Stimulated activated naive CD8-positive, alpha-beta T cell treated with anti-CD3 and anti-CD28 coated beads, Interleukin-15, Interleukin-2, amounts not matched to agents 100 ng/mL and 50 ng/mL, for 24 hours (primary cell): Measurements from ENCODE around the gene CDIP1.
A peak's percentile ranks its signal among the peaks of the same experiment; 100 is the strongest.

Experiments used
- H3K27ac Mint-ChIP-seq: one replicate; pipeline ENCODE4 v1.8.0; 2021; ENCODE audit warnings: mild to moderate bottlenecking, mixed read lengths
- H3K27me3 Mint-ChIP-seq: one replicate; pipeline ENCODE4 v1.8.0; 2021; ENCODE audit warnings: mixed read lengths
- H3K36me3 Mint-ChIP-seq: one replicate; pipeline ENCODE4 v1.8.0; 2021; ENCODE audit warnings: low read depth, mixed read lengths
- H3K4me1 Mint-ChIP-seq: one replicate; pipeline ENCODE4 v1.8.0; 2021; ENCODE audit warnings: low read depth, mixed read lengths
- H3K4me3 Mint-ChIP-seq: one replicate; pipeline ENCODE4 v1.8.0; 2021; ENCODE audit warnings: mild to moderate bottlenecking, mixed read lengths
- H3K9me3 Mint-ChIP-seq: one replicate; pipeline ENCODE4 v1.8.0; 2021; ENCODE audit warnings: mixed read lengths

CDIP1 gene

GRCh38 chr16:4531811-4532210 lies 6.8 kb downstream of the CDIP1 start:
- no peaks in the 10 kb centered on the region for H3K27me3 Mint-ChIP-seq
- no peaks in the 10 kb centered on the region for H3K9me3 Mint-ChIP-seq
- no peak overlapping the region for H3K27ac Mint-ChIP-seq
- H3K4me1 Mint-ChIP-seq, result peaks cover 67% of the 10 kb centered on the region
- H3K4me3 Mint-ChIP-seq, result no peak overlapping the region
- peaks cover 24% of the 10 kb centered on the region for H3K36me3 Mint-ChIP-seq

DNA sequence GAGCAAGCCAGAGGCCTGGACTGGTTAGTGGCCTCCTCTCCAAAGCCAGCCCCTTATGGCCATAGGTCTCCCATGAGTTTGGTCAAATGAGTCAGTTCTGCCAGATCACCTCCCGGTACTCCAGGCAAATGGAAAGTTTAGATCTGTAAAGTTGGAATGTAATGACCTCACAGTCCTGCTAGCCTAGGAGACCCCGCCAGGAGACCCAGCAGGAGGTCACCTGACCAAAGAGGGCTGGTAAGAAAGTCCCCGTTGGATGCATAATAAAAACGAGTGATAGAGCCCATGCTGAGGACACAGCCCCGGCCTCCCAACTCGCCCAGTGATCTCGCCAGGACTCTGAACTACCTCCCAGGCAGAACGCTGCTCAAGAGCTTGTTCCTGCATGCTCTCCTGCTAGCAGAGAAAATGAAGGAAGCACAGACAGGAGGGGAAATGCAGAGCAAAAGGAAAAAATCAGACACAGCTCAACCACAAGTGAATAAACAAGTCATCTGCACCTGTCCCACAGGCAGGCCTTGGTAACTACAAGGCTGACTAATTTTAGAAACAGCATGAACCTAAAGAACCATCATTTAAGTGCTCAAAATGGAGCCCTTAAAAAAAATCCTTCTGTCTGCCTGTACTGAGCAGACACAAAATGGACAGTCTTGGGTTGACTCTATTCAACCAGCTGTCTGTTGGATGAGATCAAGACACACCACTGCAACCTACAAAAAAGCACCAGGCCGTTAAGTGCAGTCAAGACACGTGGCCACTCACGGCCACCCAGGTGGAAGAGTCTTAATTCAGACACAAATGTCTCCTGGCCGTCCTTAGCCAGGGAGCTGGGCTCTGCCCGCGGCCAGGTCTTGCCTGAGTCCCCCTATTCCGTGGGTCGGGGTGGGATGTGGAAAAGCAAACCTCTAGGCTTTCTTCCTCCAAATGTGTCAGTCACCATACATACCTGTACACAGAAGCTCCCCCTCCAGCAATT lies 9.2 kb downstream of the CDIP1 start:
- peak overlapping the region; percentile 69 for H3K4me3 Mint-ChIP-seq
- no peaks in the 10 kb centered on the region for H3K9me3 Mint-ChIP-seq
- peak overlapping the region; percentile 95 for H3K27ac Mint-ChIP-seq
- no peaks in the 10 kb centered on the region for H3K27me3 Mint-ChIP-seq
- peaks cover 52% of the 10 kb centered on the region for H3K4me1 Mint-ChIP-seq
- peaks cover 17% of the 10 kb centered on the region for H3K36me3 Mint-ChIP-seq

GRCh38 chr16:4525634-4526277 lies 12.8 kb downstream of the CDIP1 start:
- no peaks in the 10 kb centered on the region for H3K9me3 Mint-ChIP-seq
- H3K4me1 Mint-ChIP-seq, result peaks cover 51% of the 10 kb centered on the region
- H3K27ac Mint-ChIP-seq, result no peak overlapping the region
- no peak overlapping the region for H3K4me3 Mint-ChIP-seq
- H3K27me3 Mint-ChIP-seq, result no peaks in the 10 kb centered on the region
- peaks cover 7% of the 10 kb centered on the region for H3K36me3 Mint-ChIP-seq

- H3K4me1 Mint-ChIP-seq, result peaks cover 44% of the 10 kb centered on the region
- no peak overlapping the region for H3K27ac Mint-ChIP-seq
- H3K36me3 Mint-ChIP-seq, result peaks cover 7% of the 10 kb centered on the region
Observed at GRCh38 chr16:4525069-4525468, 13.5 kb downstream of the CDIP1 start.

GRCh38 chr16:4524571-4524970 lies 14.0 kb downstream of the CDIP1 start:
- H3K36me3 Mint-ChIP-seq, result peaks cover 7% of the 10 kb centered on the region
- no peak overlapping the region for H3K27ac Mint-ChIP-seq
- H3K4me1 Mint-ChIP-seq, result peaks cover 39% of the 10 kb centered on the region
- no peak overlapping the region for H3K4me3 Mint-ChIP-seq
- H3K27me3 Mint-ChIP-seq, result no peaks in the 10 kb centered on the region
- H3K9me3 Mint-ChIP-seq, result no peaks in the 10 kb centered on the region

More at GRCh38 chr16:4525069-4525468, 13.5 kb downstream of the CDIP1 start:
- no peaks in the 10 kb centered on the region for H3K9me3 Mint-ChIP-seq
- no peaks in the 10 kb centered on the region for H3K27me3 Mint-ChIP-seq
- H3K4me3 Mint-ChIP-seq, result no peak overlapping the region

DNA sequence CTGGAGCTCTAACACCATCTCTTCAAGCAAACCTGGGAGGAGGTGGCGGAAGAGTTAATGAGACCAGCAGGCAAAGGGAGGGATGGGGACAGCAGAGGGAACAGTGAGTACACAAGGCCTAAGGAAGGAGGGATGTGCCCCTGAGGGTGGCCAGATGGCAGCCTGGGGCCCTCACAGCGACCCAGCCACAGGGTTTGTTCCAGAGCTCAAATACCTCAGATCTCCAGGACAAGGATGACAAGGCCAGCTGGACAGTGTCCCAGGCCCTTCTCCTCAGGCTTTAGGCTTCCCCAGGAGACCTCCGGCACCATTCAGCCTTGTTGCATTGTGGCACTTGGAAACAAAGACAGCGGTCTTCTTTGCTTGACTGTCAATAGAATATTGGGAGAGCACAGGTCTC lies 14.9 kb downstream of the CDIP1 start:
- H3K36me3 Mint-ChIP-seq, result peaks cover 7% of the 10 kb centered on the region
- H3K4me1 Mint-ChIP-seq, result peaks cover 31% of the 10 kb centered on the region
- H3K27me3 Mint-ChIP-seq, result no peaks in the 10 kb centered on the region
- no peak overlapping the region for H3K27ac Mint-ChIP-seq
- no peaks in the 10 kb centered on the region for H3K9me3 Mint-ChIP-seq
- no peak overlapping the region for H3K4me3 Mint-ChIP-seq

DNA sequence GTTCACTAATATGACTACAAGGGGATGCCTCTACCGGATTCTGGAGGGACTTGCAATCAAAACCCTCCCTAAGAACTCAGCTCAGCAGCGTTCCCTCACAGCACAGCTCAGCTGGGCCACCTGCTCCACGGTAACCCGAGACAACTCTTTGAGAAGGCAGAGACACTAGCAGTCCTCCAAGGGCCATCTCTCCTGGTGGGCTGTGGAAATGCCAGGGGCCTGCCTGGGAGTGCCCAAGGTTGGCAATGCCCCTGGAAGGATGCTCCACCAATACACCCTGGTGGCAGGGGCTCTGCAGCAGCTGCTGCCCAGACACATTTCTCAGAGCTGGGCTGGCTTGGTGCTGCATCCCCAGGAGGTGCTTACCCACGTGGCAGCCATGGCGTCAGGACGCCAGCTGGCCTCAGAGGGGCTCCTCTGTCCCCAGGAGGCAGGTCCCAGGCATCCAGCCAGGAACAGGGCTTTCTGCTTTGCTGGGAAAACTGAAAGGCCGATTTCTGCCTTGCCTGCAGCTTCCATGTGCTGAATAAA lies 16.5 kb downstream of the CDIP1 start:
- Mint-ChIP-seq H3K27ac (no peak overlapping the region), H3K27me3 (no peaks in the 10 kb centered on the region), H3K4me1 (peaks cover 20% of the 10 kb centered on the region), H3K36me3 (peaks cover 7% of the 10 kb centered on the region), H3K9me3 (no peaks in the 10 kb centered on the region), H3K4me3 (no peak overlapping the region)

GRCh38 chr16:4520913-4521312 lies 17.7 kb downstream of the CDIP1 start:
- Mint-ChIP-seq H3K4me1 (peaks cover 23% of the 10 kb centered on the region), H3K27me3 (no peaks in the 10 kb centered on the region), H3K4me3 (no peak overlapping the region), H3K27ac (no peak overlapping the region), H3K9me3 (no peaks in the 10 kb centered on the region), H3K36me3 (peaks cover 7% of the 10 kb centered on the region)

DNA sequence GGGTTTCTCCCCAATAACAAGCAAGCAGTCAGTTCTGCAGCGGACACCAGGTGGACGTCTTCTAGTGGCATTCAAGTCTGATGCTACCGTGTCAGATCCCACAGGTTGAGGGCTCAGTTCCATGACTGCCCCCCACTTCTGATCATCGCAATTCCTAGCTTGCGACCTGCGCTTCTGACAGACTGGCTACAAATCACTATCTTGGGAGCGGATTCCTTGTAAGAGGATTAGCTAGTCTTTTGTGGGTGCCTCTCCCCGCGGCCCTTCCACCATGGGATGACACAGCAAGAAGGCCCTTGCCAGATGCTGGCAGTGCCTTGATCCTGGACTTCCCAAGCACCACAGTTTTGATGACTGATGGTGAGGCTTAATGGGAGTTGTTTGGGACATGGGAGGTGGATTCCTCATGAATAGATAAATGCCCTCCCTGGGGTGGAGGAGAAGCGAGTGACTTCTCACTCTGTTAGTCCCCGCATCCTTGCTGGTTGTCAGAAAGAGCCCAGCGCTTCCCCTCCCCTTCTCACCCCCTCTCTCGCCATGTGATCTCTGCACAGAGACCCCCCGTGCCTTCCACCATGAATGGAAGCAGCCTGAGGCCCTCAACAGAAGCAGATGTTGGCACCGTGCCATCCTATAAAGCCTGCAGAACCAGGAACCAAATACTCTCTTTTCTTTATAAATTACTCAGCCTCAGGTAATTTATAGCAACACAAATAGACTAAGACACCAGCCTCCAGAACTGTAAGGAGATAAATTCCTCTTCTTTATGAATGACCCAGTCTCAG lies 19.1 kb downstream of the CDIP1 start:
- no peak overlapping the region for H3K4me3 Mint-ChIP-seq
- H3K9me3 Mint-ChIP-seq, result no peaks in the 10 kb centered on the region
- peaks cover 34% of the 10 kb centered on the region for H3K4me1 Mint-ChIP-seq
- H3K27ac Mint-ChIP-seq, result no peak overlapping the region
- H3K36me3 Mint-ChIP-seq, result peaks cover 7% of the 10 kb centered on the region
- H3K27me3 Mint-ChIP-seq, result no peaks in the 10 kb centered on the region

DNA sequence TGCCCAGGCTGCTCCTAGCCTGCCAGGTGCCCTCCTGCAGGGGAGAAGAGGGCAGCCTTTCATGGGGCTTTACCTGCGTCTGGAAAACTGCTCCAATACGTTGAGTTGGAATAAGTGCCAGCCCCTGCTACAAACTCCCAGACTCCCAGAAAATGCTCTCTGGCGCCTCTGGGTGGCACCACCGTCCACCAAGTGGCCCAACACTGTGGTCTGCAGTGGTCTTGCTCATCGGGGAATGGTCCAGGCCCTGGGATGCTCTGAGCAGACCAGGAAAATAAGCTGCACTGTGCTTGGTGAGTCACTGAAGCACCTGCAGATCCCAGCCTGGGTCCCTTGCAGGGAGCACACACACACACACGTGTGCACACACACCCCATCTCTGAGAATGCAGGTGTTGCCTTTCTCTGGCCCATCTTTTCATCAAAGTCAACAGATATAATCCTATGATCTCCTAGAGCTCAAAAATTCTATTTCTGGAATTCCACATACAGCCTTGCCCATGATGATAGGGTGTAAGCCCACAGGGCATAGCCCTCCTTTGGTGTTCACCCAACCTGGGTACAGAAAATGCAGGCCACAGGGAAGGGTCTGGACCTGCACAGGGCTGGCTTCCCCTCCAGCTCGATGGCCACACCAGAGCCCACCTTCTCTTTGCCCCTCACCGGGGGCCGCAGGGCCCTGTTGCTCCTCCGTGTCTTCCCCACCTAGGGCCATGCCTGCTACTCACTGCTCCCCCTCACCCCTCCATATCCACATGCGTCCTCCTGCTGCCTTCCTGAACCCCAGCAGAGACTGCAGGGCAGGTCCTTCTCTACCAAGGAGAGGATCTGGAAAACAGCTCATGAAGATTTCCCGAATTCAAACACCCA lies 20.5 kb downstream of the CDIP1 start:
- no peak overlapping the region for H3K4me3 Mint-ChIP-seq
- no peaks in the 10 kb centered on the region for H3K9me3 Mint-ChIP-seq
- H3K36me3 Mint-ChIP-seq, result peaks cover 7% of the 10 kb centered on the region
- H3K27me3 Mint-ChIP-seq, result no peaks in the 10 kb centered on the region
- peaks cover 44% of the 10 kb centered on the region for H3K4me1 Mint-ChIP-seq
- peak overlapping the region; percentile 49 for H3K27ac Mint-ChIP-seq

DNA sequence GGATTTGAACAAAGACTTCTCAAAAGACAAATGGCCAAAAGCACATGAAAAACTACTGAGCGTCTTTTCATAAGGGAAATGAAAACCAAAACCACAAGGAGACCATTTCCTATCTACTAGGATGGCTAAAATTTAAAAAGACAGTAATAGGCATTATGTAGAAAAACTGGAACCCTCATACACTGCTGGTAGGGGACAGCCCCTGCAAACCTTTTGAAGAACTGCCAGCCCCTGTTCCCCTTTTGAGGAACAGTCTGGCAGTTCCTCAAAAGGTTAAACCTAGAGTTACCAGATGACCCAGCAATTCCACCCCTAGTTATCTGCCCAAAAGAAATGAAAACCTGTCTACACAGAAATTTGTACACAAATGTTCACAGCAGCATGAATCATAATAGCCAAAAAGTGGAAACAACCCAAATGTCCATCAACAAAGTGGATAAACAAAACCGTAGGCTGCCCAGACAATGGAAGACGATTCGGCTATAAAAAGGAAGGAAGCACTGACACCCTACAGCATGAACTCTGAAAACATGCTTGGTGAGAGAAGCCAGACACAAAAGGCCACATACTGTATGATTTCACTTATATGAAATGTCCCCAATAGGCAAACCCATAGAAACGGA lies 22.9 kb downstream of the CDIP1 start:
- H3K9me3 Mint-ChIP-seq, result no peaks in the 10 kb centered on the region
- H3K36me3 Mint-ChIP-seq, result peaks cover 21% of the 10 kb centered on the region
- no peaks in the 10 kb centered on the region for H3K27me3 Mint-ChIP-seq
- H3K27ac Mint-ChIP-seq, result peak overlapping the region; percentile 89
- peaks cover 48% of the 10 kb centered on the region for H3K4me1 Mint-ChIP-seq
- H3K4me3 Mint-ChIP-seq, result peak overlapping the region; percentile 53

GRCh38 chr16:4514606-4515005 lies 24.0 kb downstream of the CDIP1 start:
- no peaks in the 10 kb centered on the region for H3K9me3 Mint-ChIP-seq
- peaks cover 48% of the 10 kb centered on the region for H3K4me1 Mint-ChIP-seq
- no peak overlapping the region for H3K4me3 Mint-ChIP-seq

GRCh38 chr16:4513881-4514280 lies 24.7 kb downstream of the CDIP1 start:
- Mint-ChIP-seq H3K27ac (peak overlapping the region; percentile 55), H3K4me3 (no peak overlapping the region), H3K4me1 (peaks cover 48% of the 10 kb centered on the region), H3K27me3 (no peaks in the 10 kb centered on the region), H3K36me3 (peaks cover 26% of the 10 kb centered on the region), H3K9me3 (no peaks in the 10 kb centered on the region)

More at GRCh38 chr16:4514606-4515005, 24.0 kb downstream of the CDIP1 start:
- H3K36me3 Mint-ChIP-seq, result peaks cover 26% of the 10 kb centered on the region
- no peaks in the 10 kb centered on the region for H3K27me3 Mint-ChIP-seq
- H3K27ac Mint-ChIP-seq, result peak overlapping the region; percentile 89
